Smooth muscle cell (in vitro differentiated cells): Measurements from ENCODE around the gene TTN. TPM values are rescaled to one million over a fixed set of nuclear protein-coding genes. Genes with fewer than 3 reads are reported as not detected.
A peak's percentile ranks its signal among the peaks of the same experiment; 100 is the strongest.

Experiments
- DNase-seq: peaks from one replicate; lab custom pipeline; 2025; ENCODE audit not compliant: unreplicated experiment; lab: John Stamatoyannopoulos, UW
- H2AFZ ChIP-seq: fragments of 200-600 bp; sonication (generic); 2 replicates; pipeline ENCODE4 v1.6.0; 2016; ENCODE audit warnings: antibody characterized with exemption, low read depth, mild to moderate bottlenecking
- H3F3A ChIP-seq: fragments of 200-600 bp; sonication (generic); 2 replicates; pipeline ENCODE4 v1.6.0; 2017; ENCODE audit warnings: antibody characterized with exemption, low read depth
- H3K27ac ChIP-seq: fragments of 200-600 bp; sonication (generic); 2 replicates; pipeline ENCODE4 v1.5.1; 2016; ENCODE audit warnings: low read depth, mild to moderate bottlenecking
- H3K27me3 ChIP-seq: fragments of 200-600 bp; sonication (generic); 2 replicates; pipeline ENCODE4 v1.6.1; 2016; ENCODE audit warnings: low read depth, mild to moderate bottlenecking
- H3K36me3 ChIP-seq: fragments of 200-600 bp; sonication (generic); 2 replicates; pipeline ENCODE4 v1.5.1; 2016; ENCODE audit warnings: low read depth
- H3K4me1 ChIP-seq: fragments of 200-600 bp; sonication (generic); 2 replicates; pipeline ENCODE4 v1.5.1; 2016; ENCODE audit warnings: low read depth
- H3K4me2 ChIP-seq: fragments of 200-600 bp; sonication (generic); 2 replicates; pipeline ENCODE4 v1.6.0; 2016; ENCODE audit warnings: mild to moderate bottlenecking
- H3K4me3 ChIP-seq: fragments of 200-600 bp; sonication (generic); 2 replicates; pipeline ENCODE4 v1.5.1; 2016; ENCODE audit warnings: mild to moderate bottlenecking
- H3K79me2 ChIP-seq: fragments of 200-600 bp; sonication (generic); 2 replicates; pipeline ENCODE4 v1.6.0; 2016; ENCODE audit warnings: low read depth, mild to moderate bottlenecking
- H3K9ac ChIP-seq: fragments of 200-600 bp; sonication (generic); 2 replicates; pipeline ENCODE4 v1.6.0; 2016; ENCODE audit warnings: low read depth
- H3K9me3 ChIP-seq: fragments of 200-600 bp; sonication (generic); replicated peaks from 2 replicates; pipeline ENCODE4 v1.5.1; 2016; ENCODE audit warnings: low read depth
- H4K20me1 ChIP-seq: fragments of 200-600 bp; sonication (generic); 2 replicates; pipeline ENCODE4 v1.6.0; 2016; ENCODE audit warnings: low read depth
- CTCF ChIP-seq: fragments of 200-600 bp; sonication (generic); IDR thresholded peaks from 2 replicates; pipeline ENCODE4 v1.5.1; 2017; ENCODE audit warnings: borderline replicate concordance, mild to moderate bottlenecking, antibody characterized with exemption; ENCODE audit not compliant: insufficient read depth, poor library complexity, severe bottlenecking
- polyA plus RNA-seq: library from polyadenylated mRNA; unstranded; fragments of >200 nt; fragmentation: Nextera tagmentation; extraction: Ambion mirVana; gene quantifications from 2 replicates; pipeline ENCODE4 v1.2.1, GENCODE V29; 2016
- total RNA-seq: library from RNA; depleted of rRNA; stranded (reverse); fragments of >200 nt; gene quantifications from 2 replicates; pipeline ENCODE4 v1.2.3, GENCODE V29; 2014

The TTN gene
- total and polyA plus RNA-seq, 2 experiments from 2014 or later = 0.25 TPM; not detected in 1

GRCh38 chr2:178476477-178476876, 330.7 kb downstream of the TTN start:
- no peak overlapping the region for H2AFZ ChIP-seq
- no peak for DNase-seq
- peaks cover 6% of the 10 kb centered on the region for H4K20me1 ChIP-seq
- H3F3A ChIP-seq = peaks cover 5% of the 10 kb centered on the region
- peaks cover 53% of the 10 kb centered on the region for H3K79me2 ChIP-seq
- no peaks in the 10 kb centered on the region for H3K27me3 ChIP-seq
- no peaks in the 10 kb centered on the region for H3K9me3 ChIP-seq
- peak overlapping the region; percentile 91 for H3K4me3 ChIP-seq
- no peak for TF ChIP-seq CTCF
- peaks cover 22% of the 10 kb centered on the region for H3K4me1 ChIP-seq
- H3K36me3 ChIP-seq = no peaks in the 10 kb centered on the region
- H3K4me2 ChIP-seq = peak overlapping the region; percentile 92
- H3K9ac ChIP-seq = no peak overlapping the region
- no peak overlapping the region for H3K27ac ChIP-seq

Other genes with a start within 250 kb of the TTN start
- gene CCDC141, start 242.7 kb upstream of the TTN start, total RNA-seq = 0.13 and 0.76 TPM in 2 replicates
- gene CCDC141, start 242.7 kb upstream of the TTN start, polyA plus RNA-seq = 0.03 TPM in 1 of 2 replicates, not detected in the other